ENCODE measurements around the gene ZDHHC1. TPM values are rescaled to one million over a fixed set of nuclear protein-coding genes. Genes with fewer than 3 reads are reported as not detected.

ZDHHC1 gene
- total RNA-seq, 4 donors from 2014 or later, result 7.5 to 26.7 (median 17.3) TPM

GRCh38 chr16:67390816-67391423 lies 25.4 kb downstream of the ZDHHC1 start:
- no peak for ATAC-seq
- Histone ChIP-seq H3K27me3 (no peaks in the 10 kb centered on the region), H3K9me3 (no peaks in the 10 kb centered on the region), H3K27ac (peak overlapping the region in 3 of 4 donors; percentile 87 to 89 (median 88)), H3K36me3 (no peaks in the 10 kb centered on the region), H3K4me1 (peaks cover 0 to 68% (median 46%) of the 10 kb centered on the region in 3 donors), H3K4me3 (no peak overlapping the region)
- 73% methylated on average over 7 of the region's 11 CpGs; no CpG with 5 or more reads in 1 of the 2 donors for WGBS, 2 donors (ENCODE audit: low coverage in 1 of 2)
- TF ChIP-seq EP300 (IDR thresholded peaks at IDR 0.05) (no peak), POLR2A (IDR thresholded peaks at IDR 0.05) (no peak), CTCF (IDR thresholded peaks at IDR 0.05) (no peak), POLR2AphosphoS5 (IDR thresholded peaks at IDR 0.05) (no peak)

GRCh38 chr16:67389911-67390815 lies 26.1 kb downstream of the ZDHHC1 start:
- TF ChIP-seq POLR2AphosphoS5 (IDR thresholded peaks at IDR 0.05) (no peak), EP300 (IDR thresholded peaks at IDR 0.05) (no peak), POLR2A (IDR thresholded peaks at IDR 0.05) (no peak), CTCF (IDR thresholded peaks at IDR 0.05) (no peak)
- no peaks in the 10 kb centered on the region for H3K9me3 ChIP-seq
- H3K4me1 ChIP-seq, result peaks cover 0 to 60% (median 39%) of the 10 kb centered on the region in 3 donors
- no peaks in the 10 kb centered on the region for H3K36me3 ChIP-seq
- H3K4me3 ChIP-seq, result no peak overlapping the region
- ATAC-seq, result no peak
- 40 to 80% methylated on average over 1 to 14 of the region's 27 CpGs for WGBS, 2 donors (ENCODE audit: low coverage in 1 of 2)
- peak overlapping the region in 3 of 4 donors; percentile 87 to 89 (median 88) for H3K27ac ChIP-seq
- no peaks in the 10 kb centered on the region for H3K27me3 ChIP-seq

GRCh38 chr16:67388591-67388990 lies 27.7 kb downstream of the ZDHHC1 start:
- no peaks in the 10 kb centered on the region for H3K36me3 ChIP-seq
- H3K27me3 ChIP-seq, result no peaks in the 10 kb centered on the region
- WGBS, 2 donors (ENCODE audit: low coverage in 1 of 2), result no CpG with 5 or more reads among the region's 2 CpGs
- H3K4me3 ChIP-seq, result no peak overlapping the region
- peak overlapping the region in 2 of 4 donors; percentile 1 to 19 for H3K27ac ChIP-seq
- H3K9me3 ChIP-seq, result no peaks in the 10 kb centered on the region
- no peak for TF ChIP-seq CTCF (IDR thresholded peaks at IDR 0.05)
- TF ChIP-seq EP300 (IDR thresholded peaks at IDR 0.05), result no peak
- TF ChIP-seq POLR2AphosphoS5 (IDR thresholded peaks at IDR 0.05), result no peak
- no peak for TF ChIP-seq POLR2A (IDR thresholded peaks at IDR 0.05)
- no peak for ATAC-seq
- peaks cover 0 to 45% (median 31%) of the 10 kb centered on the region in 3 donors for H3K4me1 ChIP-seq

- ATAC-seq, result no peak
- Histone ChIP-seq H3K9me3 (no peaks in the 10 kb centered on the region), H3K27me3 (no peaks in the 10 kb centered on the region), H3K4me3 (no peak overlapping the region), H3K4me1 (peaks cover 0 to 42% (median 31%) of the 10 kb centered on the region in 3 donors), H3K27ac (peak overlapping the region in 2 of 4 donors; percentile 1 to 19), H3K36me3 (no peaks in the 10 kb centered on the region)
- WGBS, 2 donors (ENCODE audit: low coverage in 1 of 2), result 57% methylated on average over 1 of the region's 8 CpGs; no CpG with 5 or more reads in 1 of the 2 donors
- no peak for TF ChIP-seq POLR2AphosphoS5 (IDR thresholded peaks at IDR 0.05)
- no peak for TF ChIP-seq EP300 (IDR thresholded peaks at IDR 0.05)
- no peak for TF ChIP-seq CTCF (IDR thresholded peaks at IDR 0.05)
- TF ChIP-seq POLR2A (IDR thresholded peaks at IDR 0.05), result no peak
These were observed 28.1 kb downstream of the ZDHHC1 start for GRCh38 chr16:67388191-67388590.

Measured in gastroesophageal sphincter (tissue), 4 donors.